Activated naive CD4-positive, alpha-beta T cell treated with Interleukin-2 at 50 U/mL for 16 hours (primary cell): ENCODE data around the gene IL17C.

Experiments
- DNase-seq: peaks from one replicate; pipeline ENCODE4 v3.0.0-alpha.2; 2020

IL17C gene

GRCh38 chr16:88629835-88630234, 8.5 kb upstream of the IL17C start:
- no peak for DNase-seq

DNA sequence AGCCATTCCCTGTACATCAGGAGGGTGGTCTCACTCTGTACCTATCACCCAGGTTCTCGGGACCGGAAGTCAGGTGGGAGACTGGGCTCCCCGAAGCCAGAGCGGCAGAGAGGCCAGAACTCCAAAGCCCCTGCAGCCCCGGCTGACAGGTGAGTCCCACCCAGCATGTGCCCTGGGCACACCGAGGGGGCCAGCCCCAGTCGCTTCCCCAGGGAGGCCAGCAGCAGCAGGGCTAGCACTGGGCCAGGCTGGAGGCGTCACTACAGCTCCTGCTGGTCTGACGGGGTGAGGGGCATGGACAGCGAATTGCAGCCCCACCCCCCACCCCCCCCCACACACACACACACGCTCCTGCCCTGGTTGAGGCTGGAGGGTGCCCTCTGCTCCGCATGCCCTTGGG, 7.9 kb upstream of the IL17C start:
- DNase-seq, result no peak

DNA sequence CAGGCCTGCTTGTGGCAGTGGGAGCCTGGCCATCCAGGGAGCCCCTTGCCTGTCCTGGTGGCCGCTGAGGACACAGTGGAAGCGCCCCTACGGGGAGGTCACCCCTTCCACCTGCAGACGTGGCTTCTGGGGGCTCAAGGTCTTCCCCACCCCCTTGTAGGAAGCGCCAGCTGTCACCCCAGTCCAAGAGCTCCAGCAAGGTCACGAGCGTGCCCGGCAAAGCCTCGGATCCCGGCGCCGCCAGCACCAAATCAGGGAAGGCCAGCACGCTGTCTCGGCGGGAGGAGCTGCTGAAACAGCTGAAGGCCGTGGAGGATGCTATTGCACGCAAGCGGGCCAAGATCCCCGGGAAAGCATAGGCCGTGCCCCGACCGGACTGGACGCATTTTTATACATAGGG, 7.4 kb upstream of the IL17C start:
- no peak for DNase-seq

DNA sequence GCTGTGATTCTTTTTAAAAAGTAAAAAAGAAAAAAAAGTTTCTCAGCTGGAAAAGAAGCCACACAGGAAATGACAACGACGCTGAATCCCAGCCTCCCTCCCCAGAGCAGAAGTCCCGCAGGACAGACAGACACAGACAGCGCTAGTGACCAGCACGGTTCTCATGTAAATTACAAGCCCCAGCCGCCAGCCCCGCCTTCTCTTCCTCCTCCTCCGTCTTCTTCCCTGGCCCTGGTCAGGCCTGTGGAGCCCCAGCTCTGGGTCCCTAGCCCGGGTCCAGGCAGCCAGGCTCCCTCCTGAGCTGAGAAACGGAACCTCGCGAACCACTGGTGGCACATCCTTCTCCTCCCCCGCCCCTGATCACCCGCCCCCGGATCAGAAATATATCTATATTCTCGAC, 7.0 kb upstream of the IL17C start:
- no peak for DNase-seq

DNA sequence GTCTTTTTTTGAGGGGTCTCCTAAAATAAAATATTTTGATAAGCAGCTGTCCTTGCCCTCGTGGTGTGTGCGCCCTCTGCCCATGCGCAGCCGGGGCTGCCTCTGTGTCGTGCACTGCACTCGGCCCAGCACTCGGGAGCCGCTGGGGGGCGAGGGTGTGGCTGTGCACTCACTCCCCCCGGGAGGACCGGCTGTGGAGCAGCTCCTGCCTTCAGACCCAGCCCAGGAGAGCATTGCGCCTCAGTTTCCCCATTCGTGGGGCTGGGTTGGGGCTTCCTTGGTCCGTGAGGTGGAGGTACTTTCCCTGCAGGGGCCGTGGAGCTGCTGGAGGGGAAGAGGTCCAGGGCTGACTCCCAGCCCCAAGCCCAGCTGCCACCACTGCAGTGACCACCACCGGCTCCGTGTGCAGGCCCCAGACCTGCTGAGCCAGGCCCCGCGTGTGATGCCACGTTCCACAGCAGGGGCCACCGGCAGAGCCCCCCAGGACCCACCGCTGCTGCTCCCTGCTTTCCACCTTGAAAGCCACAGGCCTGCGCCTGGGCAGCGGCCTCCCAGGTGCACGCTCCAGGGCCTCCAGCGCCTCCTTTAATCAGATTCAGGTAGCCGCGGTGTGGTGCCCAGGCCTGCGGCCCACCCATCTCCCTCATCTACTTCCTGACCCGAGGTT, 6.3 kb upstream of the IL17C start:
- no peak for DNase-seq

DNA sequence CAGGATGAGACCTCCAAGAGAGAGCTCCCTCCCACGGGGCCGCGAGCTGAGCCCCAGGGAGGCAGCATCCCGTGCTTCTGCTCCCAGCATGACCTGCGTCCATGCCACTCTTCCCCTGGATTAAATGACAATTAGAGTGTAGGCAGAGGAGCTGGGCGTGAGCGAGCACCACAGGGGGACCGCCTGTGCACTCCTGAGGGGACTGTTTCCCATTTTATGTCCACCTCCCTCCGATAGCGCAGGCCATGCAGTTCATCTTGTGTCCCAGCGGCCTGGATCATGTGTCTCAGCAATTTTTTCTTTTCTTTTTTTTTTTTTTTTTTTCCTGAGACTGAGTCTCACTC, 5.8 kb upstream of the IL17C start:
- DNase-seq, result no peak

DNA sequence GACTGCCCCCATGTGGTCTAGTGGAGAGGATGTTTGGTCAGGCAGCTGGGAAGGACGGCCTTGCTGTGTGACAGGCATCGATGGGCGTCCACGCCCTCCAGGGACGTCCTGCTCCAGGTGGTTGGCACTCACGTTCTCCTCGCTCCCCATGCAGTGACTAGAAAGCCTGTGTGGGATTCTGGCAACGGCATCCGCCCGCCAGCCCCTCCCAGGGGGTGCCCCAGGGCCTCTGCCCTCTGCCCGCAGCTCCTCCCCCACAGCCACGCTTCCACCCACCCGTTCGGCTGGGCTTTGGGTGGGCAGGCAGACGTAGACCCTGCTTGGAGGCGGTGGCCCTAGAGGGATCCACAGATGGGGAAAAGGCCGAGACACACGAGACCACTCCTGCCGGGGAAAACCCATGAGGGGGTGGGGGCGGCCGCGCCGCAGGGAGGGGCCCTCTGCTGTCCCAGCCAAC, 4.7 kb upstream of the IL17C start:
- peak; percentile 64 for DNase-seq

DNA sequence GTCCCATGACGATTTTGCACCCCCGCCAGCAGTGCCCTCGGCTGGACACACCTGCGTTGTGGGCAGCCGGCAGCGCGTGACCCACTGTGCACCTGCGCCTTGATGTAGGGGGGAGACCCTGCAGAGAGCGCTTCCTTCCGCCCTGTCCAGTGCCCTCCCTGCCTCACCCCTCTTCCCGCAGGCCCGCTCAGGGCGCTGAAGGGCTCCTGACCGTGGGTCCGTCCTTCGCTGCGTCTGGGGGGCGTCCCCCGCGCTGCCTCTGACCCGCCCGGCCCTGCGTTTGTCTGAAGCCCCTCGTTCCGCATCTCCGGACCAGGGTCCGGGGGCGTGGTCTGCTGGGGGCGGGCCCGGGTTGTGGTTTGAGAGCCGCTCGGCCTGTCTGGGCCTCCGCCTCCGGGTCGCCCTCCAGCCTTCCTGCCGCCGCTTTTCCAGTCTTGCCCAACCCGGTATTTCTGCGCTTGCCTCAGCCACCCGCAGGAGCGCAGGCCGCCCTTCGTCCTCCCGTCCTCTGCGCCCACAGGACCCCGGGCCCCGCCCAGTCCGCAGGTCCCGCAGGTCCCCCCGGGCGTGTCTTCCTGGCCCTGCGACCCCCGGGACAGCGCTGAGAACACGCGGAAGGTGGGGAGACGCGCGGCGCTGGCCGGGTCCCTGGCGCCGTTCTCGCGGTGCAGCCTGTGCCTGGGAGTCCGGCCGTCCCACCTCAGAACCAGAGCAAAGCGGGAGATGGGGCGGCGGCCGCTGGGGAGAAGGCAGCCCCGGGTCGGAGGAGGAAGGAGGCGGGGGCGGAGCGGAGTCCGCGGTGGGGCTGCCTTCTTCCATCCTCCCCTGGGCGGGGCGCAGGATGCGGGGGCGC, 4.0 kb upstream of the IL17C start:
- DNase-seq, result peak; percentile 50

- no peak for DNase-seq
These were observed 3.2 kb upstream of the IL17C start for GRCh38 chr16:88634994-88635670.

- no peak for DNase-seq
These were observed 2.6 kb upstream of the IL17C start for GRCh38 chr16:88635671-88636319.

DNA sequence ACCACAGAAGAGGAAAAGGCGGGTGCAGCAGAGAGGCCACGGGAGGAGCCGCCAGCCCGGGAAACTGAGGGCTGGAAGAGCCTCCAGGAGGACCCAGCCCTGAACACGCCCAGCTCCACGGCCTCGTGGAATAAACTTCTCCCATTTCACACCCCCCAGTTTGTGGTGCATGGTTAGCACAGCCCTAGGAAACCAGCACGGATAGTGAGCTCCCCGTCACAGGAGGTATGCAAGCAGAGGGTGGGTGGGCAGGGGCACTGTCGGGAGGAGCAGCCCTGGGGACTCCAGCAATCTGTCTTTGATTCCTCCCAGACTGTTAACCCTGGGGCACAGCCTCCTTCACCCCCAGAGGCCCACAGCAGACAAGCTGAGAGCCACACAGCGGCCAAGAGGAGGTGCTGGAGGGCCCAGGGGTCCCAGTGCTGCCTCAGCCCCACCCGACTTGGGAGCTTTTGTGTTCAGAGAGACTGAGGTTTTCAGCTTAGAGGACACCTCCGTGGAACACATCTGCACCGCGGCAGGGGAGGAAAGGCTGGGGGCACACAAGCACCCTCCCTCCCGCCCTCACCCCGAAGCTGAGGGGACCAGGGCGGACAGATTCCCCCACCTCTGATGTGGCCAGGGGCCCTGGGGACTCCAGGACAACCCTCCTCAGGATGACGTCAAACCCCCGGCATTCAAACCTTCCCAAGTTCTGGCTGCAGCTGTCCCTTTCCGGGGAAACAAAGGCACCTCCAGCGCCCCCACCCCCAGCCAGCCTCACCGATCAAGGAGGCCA, 1.7 kb upstream of the IL17C start:
- DNase-seq, result no peak

DNA sequence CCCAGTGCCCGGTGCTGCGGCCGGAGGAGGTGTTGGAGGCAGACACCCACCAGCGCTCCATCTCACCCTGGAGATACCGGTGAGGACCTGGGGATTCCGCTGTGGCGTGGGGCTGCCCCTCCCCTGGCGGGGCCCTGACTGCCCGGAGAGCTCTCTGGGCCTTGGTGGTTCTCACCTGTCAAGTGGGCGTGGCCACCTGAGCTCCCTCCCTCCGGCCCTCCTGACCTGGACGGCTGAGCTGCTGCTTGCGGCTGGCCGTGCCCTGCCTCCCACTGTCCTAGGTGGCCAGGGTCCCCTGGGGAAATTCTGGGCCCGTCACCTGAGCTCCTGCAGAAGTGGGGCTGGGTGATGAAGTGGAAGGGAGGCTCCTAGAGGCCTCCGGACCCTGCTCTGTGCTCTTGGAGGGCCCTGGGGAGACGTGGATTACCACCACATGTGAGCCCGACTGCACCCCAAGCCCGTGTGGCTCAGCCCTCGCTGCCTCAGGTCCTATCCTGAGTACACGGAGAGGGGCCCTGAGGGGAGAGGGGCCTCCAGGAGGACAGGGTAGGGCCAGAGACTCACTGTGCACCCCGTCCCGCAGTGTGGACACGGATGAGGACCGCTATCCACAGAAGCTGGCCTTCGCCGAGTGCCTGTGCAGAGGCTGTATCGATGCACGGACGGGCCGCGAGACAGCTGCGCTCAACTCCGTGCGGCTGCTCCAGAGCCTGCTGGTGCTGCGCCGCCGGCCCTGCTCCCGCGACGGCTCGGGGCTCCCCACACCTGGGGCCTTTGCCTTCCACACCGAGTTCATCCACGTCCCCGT, 1.1 kb downstream of the IL17C start:
- no peak for DNase-seq

GRCh38 chr16:88640039-88640495, 1.7 kb downstream of the IL17C start:
- no peak for DNase-seq

DNA sequence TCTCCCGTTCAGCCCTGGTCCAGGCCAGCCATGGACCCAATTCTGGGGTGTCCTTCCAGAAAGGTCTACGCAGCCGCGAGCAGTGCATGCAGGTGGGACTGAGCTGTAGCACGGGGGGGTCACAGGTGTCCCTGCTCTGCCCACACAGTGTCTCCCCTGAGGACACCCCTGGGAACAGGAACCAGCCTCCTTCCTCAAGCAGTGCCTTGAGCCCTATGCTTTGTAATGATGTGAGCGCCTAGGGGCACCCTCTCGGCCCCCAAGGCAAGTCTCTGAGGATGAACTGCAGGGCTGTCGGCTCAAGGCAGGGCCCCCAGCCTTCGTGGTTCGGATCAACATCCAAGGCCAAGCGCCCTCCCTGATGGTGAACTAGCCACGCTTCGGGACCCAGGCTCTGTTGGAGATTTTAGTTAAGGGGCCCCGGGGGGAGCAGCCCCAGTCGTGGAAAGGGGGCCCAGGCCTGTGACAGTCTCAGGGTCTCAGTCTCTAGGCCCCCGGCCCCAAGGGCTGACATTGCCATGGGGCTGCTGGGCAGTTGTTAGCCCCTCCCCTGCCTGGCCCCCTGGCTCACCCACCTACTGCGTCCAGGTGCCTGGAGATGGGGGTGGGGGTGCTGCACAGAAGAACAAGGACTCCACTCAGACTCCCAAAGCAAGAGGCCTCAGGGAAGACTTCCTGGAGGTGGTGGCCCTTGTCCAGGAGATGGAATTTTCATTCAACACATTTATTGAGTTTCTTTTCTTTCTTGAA, 2.3 kb downstream of the IL17C start:
- no peak for DNase-seq

- no peak for DNase-seq
These were observed 4.7 kb downstream of the IL17C start for GRCh38 chr16:88642881-88643643.

DNA sequence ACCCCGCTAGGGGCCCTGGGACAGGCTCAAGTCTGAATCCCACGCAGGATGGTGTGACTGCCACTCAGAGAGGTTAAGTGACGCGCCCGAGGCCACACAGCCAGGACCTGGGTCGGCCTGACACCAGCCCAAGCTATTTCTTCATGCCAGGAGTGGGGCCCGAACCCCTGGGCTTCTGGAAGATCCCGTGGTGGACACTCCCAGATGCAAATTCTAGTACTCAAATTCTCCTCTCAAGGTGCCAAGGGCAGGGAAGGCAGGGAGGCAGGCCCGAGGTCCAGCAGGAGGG, 5.2 kb downstream of the IL17C start:
- DNase-seq, result no peak

GRCh38 chr16:88645455-88645854, 7.1 kb downstream of the IL17C start:
- no peak for DNase-seq

DNA sequence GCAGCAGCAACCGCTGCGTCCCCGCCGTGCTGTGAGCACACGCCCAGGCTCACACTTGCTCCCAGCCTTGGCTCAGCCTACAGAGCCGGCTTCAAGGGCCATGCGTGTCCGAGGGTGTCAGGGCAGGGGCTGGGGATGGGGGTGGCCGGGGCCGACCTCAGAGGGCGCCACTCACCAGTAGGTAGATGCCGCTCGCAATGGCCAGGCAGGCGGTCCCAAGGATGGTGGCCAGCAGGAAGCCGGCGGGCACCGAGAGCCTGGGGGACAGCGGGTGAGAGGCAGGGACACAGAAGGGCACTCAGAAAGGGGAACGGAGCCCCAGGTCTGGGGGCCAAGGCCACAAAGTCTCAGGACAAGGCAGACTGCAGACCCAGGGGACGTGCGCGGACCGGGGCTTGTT, 7.6 kb downstream of the IL17C start:
- DNase-seq, result no peak

GRCh38 chr16:88646345-88647034, 8.1 kb downstream of the IL17C start:
- DNase-seq, result no peak
